ENCODE data around the gene AGAP4.
"Not testable (repeated sequence)": the region's sequence is repeated elsewhere in the genome, so short reads cannot be mapped to it uniquely, and the experiment has no call there.

GRCh38 chr10:45889539-45890230 is 42.4 kb upstream of the AGAP4 start:
- not testable (repeated sequence) for TF ChIP-seq POLR2A (IDR thresholded peaks at IDR 0.05; ENCODE audit: low read length); GATA1 (IDR thresholded peaks at IDR 0.05; ENCODE audit: low read depth, low read length)

Data from erythroblast (primary cell).